HG03354 (cell line): ENCODE data around the gene STRN4.
"Not testable (repeated sequence)": the region's sequence is repeated elsewhere in the genome, so short reads cannot be mapped to it uniquely, and the experiment has no call there.

Experiments
- ATAC-seq: cut with Tn5 transposase; IDR thresholded peaks from one replicate; pipeline ENCODE4 v1.9.1; 2021; ENCODE audit warnings: mild to moderate bottlenecking; ENCODE audit not compliant: unreplicated experiment, poor library complexity, severe bottlenecking

STRN4 gene

GRCh38 chr19:46717034-46717715 is 29.1 kb downstream of the STRN4 start, which contains the start of gene PRKD2:
PRKD2 (minus strand) TSS chr19:46717114; CDS start chr19:46716370, 744 bp downstream.
- peak; percentile 36 for ATAC-seq

- no peak for ATAC-seq
Measured at GRCh38 chr19:46716672-46717033, 29.6 kb downstream of the STRN4 start.

GRCh38 chr19:46715975-46716671 is 30.1 kb downstream of the STRN4 start:
- ATAC-seq, result no peak

GRCh38 chr19:46715620-46715974 is 30.7 kb downstream of the STRN4 start:
- no peak for ATAC-seq

- ATAC-seq, result no peak
Measured at GRCh38 chr19:46714444-46715106, 31.7 kb downstream of the STRN4 start.

GRCh38 chr19:46713781-46714443 is 32.3 kb downstream of the STRN4 start:
- no peak for ATAC-seq

- not testable (repeated sequence) for ATAC-seq
Measured at GRCh38 chr19:46712768-46713338, 33.4 kb downstream of the STRN4 start.

- ATAC-seq, result no peak
Measured at GRCh38 chr19:46710687-46711086, 35.6 kb downstream of the STRN4 start.

- no peak for ATAC-seq
Measured at GRCh38 chr19:46704379-46705076, 41.7 kb downstream of the STRN4 start.

- ATAC-seq, result no peak
Measured at GRCh38 chr19:46700704-46701103, 45.5 kb downstream of the STRN4 start.

GRCh38 chr19:46698395-46699321 is 47.6 kb downstream of the STRN4 start:
- no peak for ATAC-seq

- ATAC-seq, result no peak
Measured at GRCh38 chr19:46697204-46697960, 48.9 kb downstream of the STRN4 start.

- no peak for ATAC-seq
Measured at GRCh38 chr19:46696866-46697203, 49.4 kb downstream of the STRN4 start.

- no peak for ATAC-seq
Measured at GRCh38 chr19:46696052-46696451, 50.2 kb downstream of the STRN4 start.

- no peak for ATAC-seq
Measured at GRCh38 chr19:46693760-46694159, 52.5 kb downstream of the STRN4 start.

- ATAC-seq, result no peak
Measured at GRCh38 chr19:46692918-46693722, 53.1 kb downstream of the STRN4 start.

- no peak for ATAC-seq
Measured at GRCh38 chr19:46691948-46692347, 54.3 kb downstream of the STRN4 start.
